Measurements from ENCODE around the gene PTPN9.

DNA sequence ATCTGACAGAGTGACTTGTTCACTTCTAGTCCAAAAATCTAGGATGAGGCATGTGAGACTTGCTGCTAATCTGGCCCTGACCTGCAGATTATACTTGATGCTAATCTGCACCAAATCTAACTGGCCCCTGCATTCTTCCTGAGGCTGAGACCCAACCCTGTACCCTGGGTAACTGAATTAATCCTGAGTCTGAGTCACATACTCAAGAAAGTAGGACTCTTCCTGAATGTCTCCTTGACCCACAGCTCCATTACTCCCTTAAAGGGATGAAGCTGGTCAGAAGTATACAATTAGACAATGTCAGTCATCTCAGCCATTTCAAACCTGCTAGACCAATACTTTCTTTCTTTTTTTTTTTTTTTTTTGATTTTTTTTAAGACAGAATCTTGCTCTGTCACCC lies 25.5 kb downstream of the PTPN9 start:
- TF ChIP-seq POLR2AphosphoS5 (IDR thresholded peaks at IDR 0.05; ENCODE audit: low read depth, low read length) (no peak), POLR2A (IDR thresholded peaks at IDR 0.05; ENCODE audit: low read depth, low read length) (no peak)
